GM21423 (cell line): ENCODE measurements around the gene TGM3.

Experiments used
- ATAC-seq: cut with Tn5 transposase; IDR thresholded peaks from one replicate; pipeline ENCODE4 v1.9.1; 2021; ENCODE audit warnings: mild to moderate bottlenecking, moderate library complexity; ENCODE audit not compliant: unreplicated experiment

TGM3 gene

GRCh38 chr20:2335096-2335870 is 39.5 kb downstream of the TGM3 start:
- ATAC-seq: no peak

- no peak for ATAC-seq
These were observed 40.7 kb downstream of the TGM3 start for GRCh38 chr20:2336471-2336870.

- no peak for ATAC-seq
These were observed 41.3 kb downstream of the TGM3 start for GRCh38 chr20:2337142-2337541.

DNA sequence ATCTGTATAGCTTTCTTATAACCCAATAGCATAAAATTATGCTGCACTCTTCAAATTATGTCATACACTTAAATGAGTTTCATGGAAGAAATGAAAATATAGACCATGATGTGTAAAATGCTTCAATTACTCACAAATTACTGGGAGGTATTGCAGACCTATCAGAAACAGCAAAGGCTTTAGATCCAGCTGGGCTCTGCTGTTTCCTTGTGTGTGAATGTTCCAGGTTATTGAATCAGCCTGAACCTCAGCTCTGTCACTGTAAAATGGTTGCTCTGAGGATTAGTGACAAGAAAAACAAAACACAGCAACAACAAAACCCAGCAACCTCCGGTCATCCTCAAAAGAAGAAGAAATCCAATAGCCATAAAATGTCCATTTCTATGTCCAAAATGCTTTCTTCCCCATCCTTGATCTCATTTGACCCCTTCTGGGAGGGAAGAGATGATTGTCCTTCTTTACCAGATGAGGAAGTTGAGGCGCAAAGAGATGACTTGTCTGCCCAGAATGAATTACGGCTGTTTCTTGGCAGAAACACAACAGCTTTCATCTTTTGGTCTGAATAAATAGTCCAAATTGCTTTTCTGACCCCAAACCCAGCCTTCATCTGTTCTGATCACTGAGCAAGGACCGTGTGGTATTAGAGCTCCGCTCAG is 42.7 kb downstream of the TGM3 start:
- no peak for ATAC-seq

GRCh38 chr20:2340136-2340535 is 44.3 kb downstream of the TGM3 start:
- ATAC-seq: no peak

GRCh38 chr20:2340823-2341222 is 45.0 kb downstream of the TGM3 start:
- no peak for ATAC-seq

GRCh38 chr20:2341336-2341735 is 45.5 kb downstream of the TGM3 start:
- ATAC-seq: no peak

DNA sequence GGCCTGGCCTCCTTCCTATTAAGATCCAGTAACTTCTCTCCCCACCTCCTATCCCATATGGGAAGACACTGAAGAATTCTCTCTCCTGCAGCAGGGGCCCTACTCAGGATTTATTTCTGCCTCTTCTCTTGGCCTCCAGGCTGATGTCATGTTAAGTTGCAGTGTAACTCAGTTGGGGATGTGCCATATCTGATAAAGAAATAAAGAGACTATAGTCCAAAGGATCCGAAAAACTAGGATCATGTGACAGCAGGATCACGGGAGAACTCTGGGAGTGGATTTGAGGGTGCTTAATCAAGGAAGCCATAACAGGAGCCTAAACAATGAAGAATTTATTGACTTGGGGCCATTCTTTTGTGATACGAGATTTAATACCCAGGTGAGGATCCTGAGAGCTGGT is 46.4 kb downstream of the TGM3 start:
- no peak for ATAC-seq

DNA sequence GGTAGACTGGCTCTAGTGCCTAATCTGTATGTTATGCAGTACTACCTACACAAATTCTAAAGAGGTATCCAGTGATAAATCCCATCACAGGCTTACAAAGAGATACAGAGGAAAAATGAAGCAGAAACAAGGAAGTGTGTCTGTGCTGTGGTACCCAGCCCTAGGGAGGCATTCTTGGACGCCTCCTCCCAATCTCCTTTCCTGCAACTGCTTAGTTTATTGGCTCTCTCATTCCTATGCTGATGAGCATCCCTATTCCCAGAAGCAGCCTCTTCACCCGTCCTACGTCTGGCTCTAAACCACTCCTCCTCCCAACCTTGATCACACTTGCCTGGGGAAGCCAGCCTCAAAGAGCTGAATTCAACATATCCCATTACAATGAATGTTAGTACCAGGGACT is 50.4 kb downstream of the TGM3 start:
- ATAC-seq: no peak

- no peak for ATAC-seq
These were observed 52.5 kb downstream of the TGM3 start for GRCh38 chr20:2348336-2348735.

GRCh38 chr20:2349801-2350200 is 54.0 kb downstream of the TGM3 start:
- no peak for ATAC-seq

- ATAC-seq: no peak
These were observed 54.8 kb downstream of the TGM3 start for GRCh38 chr20:2350606-2351005.

GRCh38 chr20:2353231-2353630 is 57.4 kb downstream of the TGM3 start:
- no peak for ATAC-seq

GRCh38 chr20:2357114-2357513 is 61.3 kb downstream of the TGM3 start:
- ATAC-seq: no peak

DNA sequence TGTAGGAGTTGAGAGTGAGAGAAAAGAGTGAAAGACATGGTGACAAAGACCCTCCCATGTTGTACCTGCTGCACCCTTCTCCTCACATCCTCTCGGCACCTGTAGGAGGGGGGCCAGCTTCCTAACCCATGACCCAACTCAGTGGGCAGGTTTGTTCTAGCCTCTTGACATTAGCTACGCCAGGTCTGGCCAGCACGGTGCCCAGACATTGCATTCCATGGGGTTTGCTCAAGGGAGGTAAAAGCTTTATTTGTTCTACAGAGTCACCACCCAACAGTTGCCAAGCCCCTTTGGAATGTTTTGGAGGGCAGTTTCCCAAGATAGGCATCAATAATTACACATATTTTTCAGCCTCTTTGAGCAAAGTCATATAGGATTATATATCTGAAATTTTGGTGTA is 62.2 kb downstream of the TGM3 start:
- ATAC-seq: no peak

GRCh38 chr20:2361035-2361593 is 65.3 kb downstream of the TGM3 start:
- no peak for ATAC-seq

DNA sequence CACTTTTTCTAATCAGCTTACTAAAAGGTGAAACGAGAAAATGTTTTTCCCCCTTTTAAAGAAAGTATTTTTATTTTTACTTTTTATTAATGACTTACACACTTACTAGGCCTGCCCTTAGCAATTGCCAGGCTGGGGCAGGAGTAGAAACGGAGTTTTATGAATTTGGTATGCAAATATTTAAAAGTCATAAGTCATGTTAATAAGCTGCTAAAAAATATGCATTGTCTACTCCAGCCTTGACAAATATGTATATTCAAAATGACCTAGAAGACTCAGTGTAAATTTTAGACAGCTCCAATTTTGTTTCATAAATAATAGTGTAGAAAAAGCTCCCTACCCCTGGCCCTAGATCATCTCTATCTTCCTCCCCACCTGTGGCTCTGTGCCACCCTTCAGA is 67.4 kb downstream of the TGM3 start:
- no peak for ATAC-seq

GRCh38 chr20:2363587-2363986 is 67.8 kb downstream of the TGM3 start:
- no peak for ATAC-seq

DNA sequence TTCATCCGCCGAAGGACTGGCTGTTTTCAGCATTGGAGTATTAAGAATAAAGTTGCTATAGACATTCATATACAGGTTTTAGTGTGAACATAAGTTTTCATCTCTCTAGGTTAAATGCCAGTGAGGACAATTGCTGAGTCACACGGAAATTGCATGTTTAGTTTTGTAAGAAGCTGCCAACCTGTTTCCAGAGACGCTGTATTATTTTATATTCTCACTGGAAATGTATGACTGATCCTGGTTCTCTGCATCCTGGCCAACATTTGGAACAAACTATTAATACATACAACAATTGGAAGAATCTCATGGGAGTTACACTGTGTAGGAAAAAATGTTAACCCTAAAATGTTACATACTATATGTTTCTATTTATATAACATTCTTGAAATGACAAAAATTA is 68.2 kb downstream of the TGM3 start:
- no peak for ATAC-seq

GRCh38 chr20:2365091-2365490 is 69.3 kb downstream of the TGM3 start:
- no peak for ATAC-seq

DNA sequence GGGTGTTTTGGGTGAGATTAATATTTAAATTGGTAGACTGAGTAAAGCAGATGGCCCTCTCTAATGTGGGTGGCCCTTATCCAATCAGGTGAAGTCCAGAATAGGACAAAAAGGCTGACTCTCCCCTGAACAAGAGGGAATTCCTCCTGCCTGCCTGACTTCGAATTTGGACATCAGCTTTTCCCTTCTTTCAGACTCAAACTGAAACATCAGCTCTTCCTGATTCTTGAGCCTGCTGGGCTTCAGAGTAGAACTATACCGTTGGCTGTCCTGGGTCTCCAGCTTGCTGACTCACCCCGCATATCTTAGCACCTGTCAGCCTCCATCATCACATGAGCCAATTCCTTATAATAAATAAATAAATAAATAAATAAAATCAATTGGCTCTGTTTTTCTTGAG is 69.9 kb downstream of the TGM3 start:
- no peak for ATAC-seq

GRCh38 chr20:2368621-2369020 is 72.8 kb downstream of the TGM3 start:
- no peak for ATAC-seq
